ENCODE data around the gene APOF. TPM values are rescaled to one million over a fixed set of nuclear protein-coding genes. Genes with fewer than 3 reads are reported as not detected.

APOF gene
- total and polyA plus RNA-seq, 9 of the 15 experiments (the other 6 are each of a cell fraction or from before 2014, with no cell fraction given), result 0.09 to 0.15 (median 0.12) TPM; not detected in 5

DNA sequence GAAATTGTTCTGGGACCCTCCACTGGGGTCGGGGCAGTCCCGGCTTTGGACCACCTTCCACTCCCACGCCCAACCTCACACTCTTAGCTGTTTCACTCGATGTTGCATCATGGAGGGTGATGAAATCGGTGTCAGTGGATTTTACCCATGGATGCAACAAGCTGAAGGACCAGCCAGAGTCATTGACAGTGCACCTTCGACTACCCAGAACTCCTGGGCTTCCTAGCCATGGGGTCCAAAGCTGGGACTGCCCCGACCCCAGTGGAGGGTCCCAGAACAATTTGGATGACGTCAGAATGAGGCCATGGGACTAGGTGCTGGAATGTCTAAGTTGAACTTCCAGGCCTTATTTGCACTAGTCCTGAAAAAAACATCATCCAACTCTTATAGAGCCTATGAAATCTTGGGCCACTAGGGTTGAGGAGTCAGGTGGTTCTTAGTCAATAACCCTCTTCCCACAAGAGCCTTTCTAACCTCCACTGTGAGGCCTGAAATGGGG, 24.9 kb downstream of the APOF start (continued):
- no peak for TF ChIP-seq PCBP1 (IDR thresholded peaks at IDR 0.05; ENCODE audit: low read depth, low read length, poor library complexity, severe bottlenecking)
- no peak for TF ChIP-seq ADNP (tag; IDR thresholded peaks at IDR 0.05)
- TF ChIP-seq XRCC3 (IDR thresholded peaks at IDR 0.05), result no peak
- TF ChIP-seq ZNF589 (CRISPR knock-in tag; IDR thresholded peaks at IDR 0.05; ENCODE audit: low read depth), result peak; percentile 90
- TF ChIP-seq NFE2 (IDR thresholded peaks at IDR 0.05; ENCODE audit: low read depth), result no peak
- no peak for TF ChIP-seq TCF7L2 (IDR thresholded peaks at IDR 0.05; ENCODE audit: low read depth, low read length)
- peak; percentile 76; the same call in 1 of the 2 replicates for TF ChIP-seq ZNF76 (CRISPR knock-in tag; IDR thresholded peaks at IDR 0.05; ENCODE audit: borderline replicate concordance)
- TF ChIP-seq XRCC5 (IDR thresholded peaks at IDR 0.05; ENCODE audit: low read depth, low read length), result no peak
- no peak for TF ChIP-seq TSC22D4 (tag; IDR thresholded peaks at IDR 0.05)
- peak; percentile 68; the same call in 1 of the 2 replicates for TF ChIP-seq HBP1 (CRISPR knock-in tag; IDR thresholded peaks at IDR 0.05)
- TF ChIP-seq ETS1 (conservative IDR thresholded peaks at IDR 0.05; ENCODE audit: control insufficient read depth, low read depth, low read length), result no peak
- TF ChIP-seq KHSRP (IDR thresholded peaks at IDR 0.05), result no peak
- 0 out of 4 replicates have a peak, but pooled peaks of 1 of the 2 experiments have one; percentile 27 for TF ChIP-seq ZNF318 (IDR thresholded peaks at IDR 0.05; ENCODE audit: borderline replicate concordance in 1 of 2, low read depth in 1 of 2)
- TF ChIP-seq ZNF79 (CRISPR knock-in tag; IDR thresholded peaks at IDR 0.05; ENCODE audit: low read depth), result peak; percentile 49; the same call in 1 of the 2 replicates
- no peak for TF ChIP-seq KDM1A (IDR thresholded peaks at IDR 0.05)
- peak; percentile 97 for TF ChIP-seq ZNF175 (CRISPR knock-in tag; IDR thresholded peaks at IDR 0.05; ENCODE audit: low read depth)
- no peak for TF ChIP-seq HOXB6 (CRISPR knock-in tag; IDR thresholded peaks at IDR 0.05; ENCODE audit: borderline replicate concordance)
- no peak for TF ChIP-seq CSDE1 (IDR thresholded peaks at IDR 0.05)
- no peak for TF ChIP-seq MIER1 (IDR thresholded peaks at IDR 0.05; ENCODE audit: low read depth)

Data from K562 (cell line).